HG03108 (cell line): ENCODE data around the gene SLC9A5.

Experiments used
- ATAC-seq: cut with Tn5 transposase; IDR thresholded peaks from one replicate; pipeline ENCODE4 v1.9.1; 2021; ENCODE audit warnings: moderate library complexity; ENCODE audit not compliant: unreplicated experiment

Gene SLC9A5

DNA sequence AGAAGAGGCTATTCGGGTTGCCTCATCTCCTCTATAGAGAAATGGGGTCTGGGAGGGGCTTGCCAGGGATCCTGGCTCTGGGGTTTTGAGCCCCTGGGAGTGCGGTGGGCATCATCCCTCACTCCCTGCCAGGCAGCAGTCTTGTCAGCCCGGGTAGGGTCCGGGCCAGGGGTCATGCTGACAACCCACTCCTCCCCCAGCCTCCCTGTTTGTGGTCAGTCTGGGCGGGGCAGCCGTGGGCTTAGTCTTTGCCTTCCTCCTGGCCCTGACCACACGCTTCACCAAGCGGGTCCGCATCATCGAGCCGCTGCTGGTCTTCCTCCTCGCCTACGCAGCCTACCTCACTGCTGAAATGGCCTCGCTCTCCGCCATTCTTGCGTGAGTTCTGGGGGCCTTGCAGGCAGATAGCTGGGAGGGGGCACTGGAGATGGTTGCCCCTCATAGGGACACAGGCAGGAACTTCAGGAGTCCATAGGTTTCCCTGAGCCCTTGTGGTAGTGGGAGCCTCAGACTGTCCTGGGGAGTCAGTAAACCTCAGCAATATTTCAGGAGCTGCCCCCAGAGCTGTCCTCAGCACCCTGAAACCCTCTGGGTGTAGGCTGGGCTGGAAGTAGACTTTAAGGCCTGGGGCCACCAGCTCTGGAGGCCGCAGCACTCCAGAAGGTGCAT lies 6.9 kb downstream of the SLC9A5 start:
- ATAC-seq = no peak

DNA sequence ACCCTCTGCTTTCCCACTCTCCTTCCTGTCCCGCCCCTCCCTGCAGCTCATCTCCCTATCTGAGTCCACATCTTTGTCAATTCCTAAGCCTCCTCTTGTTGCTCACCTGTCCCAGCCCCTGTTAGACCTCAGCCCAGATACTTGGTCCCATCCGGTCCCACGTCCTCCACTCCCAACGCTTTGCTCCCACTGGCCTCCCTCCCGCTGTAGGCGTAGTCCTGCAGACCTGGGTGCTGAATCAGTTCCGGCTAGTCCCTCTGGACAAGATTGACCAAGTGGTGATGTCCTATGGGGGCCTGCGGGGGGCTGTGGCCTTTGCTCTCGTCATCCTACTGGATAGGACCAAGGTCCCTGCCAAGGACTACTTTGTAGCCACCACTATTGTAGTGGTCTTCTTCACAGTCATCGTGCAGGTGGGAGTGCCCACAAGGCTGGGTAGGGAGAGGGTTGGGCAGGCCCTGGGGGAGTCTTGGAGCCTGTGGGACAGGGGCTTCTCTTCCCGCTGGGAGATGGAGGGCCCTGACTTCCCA lies 8.0 kb downstream of the SLC9A5 start:
- no peak for ATAC-seq

DNA sequence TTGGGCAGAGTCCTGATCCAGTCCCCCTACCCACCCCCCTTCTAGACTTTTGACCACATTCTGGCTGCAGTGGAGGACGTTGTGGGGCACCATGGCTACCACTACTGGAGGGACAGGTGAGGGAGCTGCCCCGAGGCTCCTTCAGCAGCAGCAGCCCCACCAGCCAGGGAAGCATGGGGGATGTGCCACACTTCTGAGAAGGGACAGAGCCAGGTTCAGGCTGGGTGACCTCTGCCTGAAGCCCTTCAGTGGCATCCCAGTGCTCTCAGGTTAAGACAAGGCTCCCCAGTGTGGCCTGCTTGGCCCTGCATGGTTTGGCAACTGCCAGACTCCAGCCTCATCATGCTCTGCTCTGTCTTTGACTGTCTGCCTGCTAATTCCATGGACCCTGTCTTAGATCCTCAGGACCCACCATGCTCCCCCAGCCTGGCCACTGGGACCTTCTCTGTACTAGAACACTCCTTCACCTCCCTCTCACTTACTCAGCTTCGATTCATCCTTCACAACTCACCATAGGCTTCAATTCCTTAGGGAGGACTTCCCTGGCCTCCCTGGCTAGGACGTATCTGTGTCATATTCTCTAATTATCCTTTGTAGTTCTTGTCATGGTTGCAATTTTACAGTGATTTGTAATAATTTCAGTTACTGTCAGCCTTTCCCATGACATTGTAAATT lies 8.8 kb downstream of the SLC9A5 start:
- ATAC-seq = no peak

DNA sequence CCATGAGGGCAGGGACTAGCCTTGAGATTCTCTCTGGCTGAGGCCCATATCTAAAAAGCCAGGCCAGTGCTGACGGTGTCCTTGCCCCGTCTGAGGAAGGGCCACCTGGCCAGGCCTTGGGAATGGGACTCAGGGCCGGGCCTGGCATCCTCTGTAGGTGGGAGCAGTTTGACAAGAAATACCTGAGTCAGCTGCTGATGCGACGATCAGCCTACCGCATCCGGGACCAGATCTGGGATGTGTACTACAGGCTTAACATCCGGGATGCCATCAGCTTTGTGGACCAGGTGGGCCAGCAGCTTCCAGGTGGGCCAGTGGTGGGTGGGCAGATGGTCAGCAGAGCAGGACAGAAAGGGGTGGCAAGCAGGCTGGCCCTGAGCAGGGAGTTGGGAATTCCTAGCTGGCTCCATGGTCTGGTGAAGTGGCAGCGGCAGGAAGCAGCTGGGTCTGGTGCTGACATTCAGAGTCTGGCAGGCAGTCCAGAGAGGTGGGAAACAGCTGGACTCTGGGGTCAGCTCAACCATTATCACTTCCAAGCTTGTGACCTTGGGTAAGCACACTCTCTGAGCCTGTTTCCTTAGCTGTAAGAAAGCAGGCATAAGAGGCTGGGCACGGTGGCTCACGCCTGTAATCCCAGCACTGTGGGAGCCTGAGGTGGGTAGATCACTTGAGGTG lies 9.5 kb downstream of the SLC9A5 start:
- no peak for ATAC-seq

DNA sequence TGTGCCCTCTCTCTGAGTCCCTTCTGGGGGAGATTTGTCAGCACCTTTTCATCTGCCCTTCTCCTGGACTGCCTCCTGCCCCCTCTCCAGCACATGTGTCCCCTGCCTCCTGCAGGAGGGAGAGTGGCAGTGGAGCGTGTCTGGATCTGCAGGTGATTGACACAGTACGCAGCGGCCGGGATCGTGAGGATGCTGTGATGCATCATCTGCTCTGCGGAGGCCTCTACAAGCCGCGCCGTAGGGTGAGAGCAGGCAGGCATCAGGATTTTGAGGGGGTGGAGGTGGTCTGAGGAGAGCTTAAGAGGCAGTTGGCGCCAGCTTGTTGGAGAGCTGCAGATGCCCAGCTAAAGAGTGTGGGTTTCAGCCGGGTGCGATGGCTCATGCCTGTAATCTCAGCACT lies 10.9 kb downstream of the SLC9A5 start:
- no peak for ATAC-seq

DNA sequence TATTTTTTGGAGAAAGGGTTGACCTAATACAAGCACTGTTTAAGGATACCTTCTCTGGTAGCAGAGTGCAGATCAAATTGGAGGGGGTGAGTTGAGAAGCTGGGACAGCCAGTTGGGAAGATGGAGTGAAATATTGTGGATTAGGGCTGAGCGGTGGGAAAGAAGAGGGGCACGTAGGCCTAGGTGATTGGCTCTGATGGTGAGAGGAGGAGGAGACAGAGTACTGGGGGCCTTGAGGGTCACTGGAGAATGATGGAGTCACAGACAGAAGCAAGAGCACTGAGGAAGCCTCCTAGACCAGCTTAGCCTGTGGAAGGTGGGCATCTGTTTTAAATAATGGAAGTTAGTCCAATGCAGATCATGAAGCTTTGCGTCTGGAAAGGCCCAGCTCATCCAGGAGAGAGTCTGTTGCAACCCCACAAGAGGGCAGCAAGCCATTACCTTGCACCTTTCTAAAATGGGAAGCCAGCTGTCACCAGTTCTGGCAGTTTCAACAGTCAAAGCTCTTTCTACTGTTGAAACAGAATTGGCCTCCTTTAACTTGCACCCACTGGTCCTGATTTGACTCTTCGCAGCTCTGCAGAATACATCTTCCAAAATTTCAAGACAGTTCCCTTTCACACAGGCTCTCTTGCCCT lies 11.8 kb downstream of the SLC9A5 start:
- no peak for ATAC-seq

DNA sequence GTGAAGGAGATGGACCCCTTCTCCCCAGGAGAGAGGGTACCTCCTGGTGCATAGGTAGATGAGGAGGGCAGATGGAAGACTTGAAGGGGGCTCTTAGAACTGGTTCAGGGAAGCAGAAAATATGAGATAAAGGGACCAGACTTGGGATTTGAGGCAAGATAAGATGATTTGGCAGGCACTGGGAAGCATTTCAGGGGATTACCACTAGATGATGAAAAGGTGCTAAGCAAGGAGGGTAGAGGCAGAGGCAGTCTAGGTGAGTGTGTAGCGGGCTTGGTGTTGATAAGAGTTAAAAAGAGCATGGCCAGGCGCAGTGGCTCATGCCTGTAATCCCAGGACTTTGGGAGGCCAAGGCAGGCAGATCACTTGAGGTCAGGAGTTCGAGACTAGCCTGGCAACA lies 14.4 kb downstream of the SLC9A5 start:
- no peak for ATAC-seq

DNA sequence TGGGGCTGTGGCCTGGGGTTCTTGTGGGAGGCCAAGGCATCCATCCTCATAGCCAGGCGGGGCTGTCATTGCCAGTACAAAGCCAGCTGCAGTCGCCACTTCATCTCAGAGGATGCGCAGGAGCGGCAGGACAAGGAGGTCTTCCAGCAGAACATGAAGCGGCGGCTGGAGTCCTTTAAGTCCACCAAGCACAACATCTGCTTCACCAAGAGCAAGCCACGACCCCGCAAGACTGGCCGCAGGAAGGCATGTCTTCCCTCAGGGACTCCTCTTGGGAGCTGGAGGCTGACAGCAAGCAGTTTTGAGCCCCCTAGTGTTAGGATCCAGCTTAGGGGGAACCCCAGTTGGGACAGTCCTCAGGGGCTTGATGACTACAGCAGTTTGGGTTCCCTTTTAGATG lies 15.5 kb downstream of the SLC9A5 start:
- ATAC-seq = no peak

DNA sequence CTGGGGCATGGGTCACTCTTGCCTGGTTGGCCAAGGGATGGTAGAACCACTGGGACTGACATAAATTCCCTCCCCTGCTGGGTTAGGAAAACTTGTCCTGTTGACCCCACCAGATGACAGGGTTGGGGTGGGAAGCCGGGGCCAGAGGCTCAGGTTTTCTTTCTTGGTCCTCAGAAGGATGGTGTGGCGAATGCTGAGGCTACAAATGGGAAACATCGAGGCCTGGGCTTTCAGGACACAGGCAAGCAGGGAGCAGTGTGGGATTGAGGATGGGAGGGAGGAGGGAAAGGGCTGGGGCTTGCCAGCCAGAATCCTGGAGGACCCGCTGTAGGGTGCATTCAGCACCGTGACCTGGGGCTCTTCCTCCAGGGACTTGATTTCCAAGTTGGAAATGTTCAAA lies 16.1 kb downstream of the SLC9A5 start:
- no peak for ATAC-seq

DNA sequence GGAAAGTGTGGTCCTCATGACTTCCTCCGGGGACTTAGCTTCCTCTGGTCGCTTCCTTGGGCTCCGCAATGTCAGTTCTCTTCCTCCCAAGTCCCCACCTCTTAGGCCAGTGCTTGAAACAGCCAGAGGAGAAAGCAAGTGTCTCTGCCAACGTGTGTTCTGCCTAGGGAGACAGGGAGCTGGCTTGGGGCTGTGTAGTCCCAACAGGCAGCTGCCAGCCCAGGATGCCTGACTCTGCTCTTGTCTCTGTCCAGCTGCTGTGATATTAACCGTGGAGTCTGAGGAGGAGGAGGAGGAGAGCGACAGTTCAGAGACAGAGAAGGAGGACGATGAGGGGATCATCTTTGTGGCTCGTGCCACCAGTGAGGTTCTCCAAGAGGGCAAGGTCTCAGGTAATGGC lies 17.1 kb downstream of the SLC9A5 start:
- ATAC-seq = no peak

DNA sequence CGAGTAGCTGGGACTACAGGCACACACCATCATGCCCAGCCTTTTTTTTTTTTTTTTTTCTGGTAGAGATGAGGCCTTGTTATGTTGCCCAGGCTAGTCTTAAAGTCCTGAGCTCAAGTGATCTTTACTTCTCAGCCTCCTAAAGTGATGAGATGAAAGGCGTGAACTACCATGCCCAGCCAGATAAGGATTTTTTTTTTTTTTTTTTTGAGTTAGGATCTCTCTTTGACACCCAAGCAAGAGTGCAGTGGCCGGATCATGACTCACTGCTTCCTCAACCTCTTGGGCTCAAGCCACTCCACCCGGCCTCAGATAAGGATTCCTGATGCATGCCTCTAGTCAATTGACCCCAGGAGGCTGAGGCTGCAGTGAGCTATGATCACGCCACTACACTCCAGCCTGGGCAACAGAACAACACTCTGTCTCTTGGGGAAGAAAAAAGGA lies 19.4 kb downstream of the SLC9A5 start:
- ATAC-seq = no peak

DNA sequence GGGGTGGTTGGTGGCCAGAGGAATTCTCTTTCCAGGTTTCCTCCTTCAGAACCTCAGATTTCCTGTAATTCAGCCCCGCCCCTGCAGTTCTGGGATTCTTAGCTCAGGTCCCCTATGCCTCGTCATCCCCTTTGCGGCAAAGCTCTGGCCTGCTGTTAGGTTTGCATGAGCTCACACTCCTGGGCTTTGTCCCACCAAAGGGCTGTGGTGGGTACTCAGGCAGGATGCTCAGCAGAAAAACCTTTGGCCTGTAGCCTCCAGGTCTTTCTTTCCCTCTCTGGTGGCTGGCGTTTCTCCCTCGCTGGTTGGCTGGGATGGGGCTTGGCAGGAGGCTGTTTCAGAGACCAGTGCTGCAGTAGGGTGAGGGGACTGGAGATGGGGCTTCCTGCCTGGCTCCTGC lies 21.0 kb downstream of the SLC9A5 start:
- ATAC-seq = no peak

DNA sequence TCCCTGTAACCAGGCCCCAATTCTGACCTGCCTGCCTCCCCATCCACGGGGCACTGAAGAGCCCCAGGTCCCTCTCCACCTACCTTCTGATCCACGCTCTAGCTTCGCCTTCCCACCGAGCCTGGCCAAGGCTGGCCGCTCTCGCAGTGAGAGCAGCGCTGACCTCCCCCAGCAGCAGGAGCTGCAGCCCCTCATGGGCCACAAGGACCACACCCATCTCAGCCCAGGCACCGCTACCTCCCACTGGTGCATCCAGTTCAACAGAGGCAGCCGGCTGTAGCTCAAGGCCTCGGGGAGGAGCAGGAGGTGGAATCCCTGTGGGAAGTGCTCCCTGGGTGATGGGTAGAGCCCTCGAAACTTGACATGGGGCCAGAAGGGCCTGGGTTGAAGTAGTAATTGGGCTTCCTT lies 22.2 kb downstream of the SLC9A5 start:
- ATAC-seq = no peak

DNA sequence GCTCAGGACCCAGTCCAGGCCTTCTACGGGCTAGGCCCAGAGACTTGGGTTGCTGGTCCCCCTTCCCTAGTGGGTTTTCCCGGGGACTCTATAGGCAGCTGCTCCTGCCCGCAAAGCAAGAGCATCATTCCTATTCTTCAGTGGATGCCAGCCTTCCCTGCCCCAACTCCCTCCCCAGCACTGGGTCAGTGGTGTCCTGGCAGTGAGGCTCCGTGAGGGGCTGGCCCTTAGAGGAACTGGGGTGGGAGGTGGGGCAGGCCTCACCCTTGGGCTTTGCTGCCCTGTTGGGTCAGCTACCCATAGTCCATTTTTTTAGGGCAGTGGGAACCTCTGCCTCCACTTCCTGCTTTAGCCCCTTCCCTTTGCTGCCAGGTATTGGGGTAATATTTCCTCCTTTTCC lies 22.7 kb downstream of the SLC9A5 start:
- ATAC-seq = no peak

DNA sequence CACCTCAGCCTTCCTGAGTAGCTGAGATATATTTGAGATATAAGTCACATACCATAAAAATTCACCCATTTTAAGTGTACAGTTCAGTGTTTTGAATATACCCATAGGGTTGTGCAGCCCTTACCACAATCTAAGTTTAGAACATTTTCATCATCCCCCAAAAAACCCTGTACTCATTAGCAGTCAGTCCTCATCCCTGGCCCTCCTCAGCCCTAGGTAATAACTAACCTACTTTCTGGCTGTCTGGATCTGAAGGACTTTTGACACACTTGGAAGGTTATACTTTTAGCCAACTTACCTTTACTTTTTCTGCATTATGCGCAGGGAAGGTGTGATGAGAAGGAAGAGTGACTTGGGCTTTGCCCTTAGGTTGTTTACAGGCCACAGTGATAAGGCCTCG lies 26.5 kb downstream of the SLC9A5 start:
- no peak for ATAC-seq

DNA sequence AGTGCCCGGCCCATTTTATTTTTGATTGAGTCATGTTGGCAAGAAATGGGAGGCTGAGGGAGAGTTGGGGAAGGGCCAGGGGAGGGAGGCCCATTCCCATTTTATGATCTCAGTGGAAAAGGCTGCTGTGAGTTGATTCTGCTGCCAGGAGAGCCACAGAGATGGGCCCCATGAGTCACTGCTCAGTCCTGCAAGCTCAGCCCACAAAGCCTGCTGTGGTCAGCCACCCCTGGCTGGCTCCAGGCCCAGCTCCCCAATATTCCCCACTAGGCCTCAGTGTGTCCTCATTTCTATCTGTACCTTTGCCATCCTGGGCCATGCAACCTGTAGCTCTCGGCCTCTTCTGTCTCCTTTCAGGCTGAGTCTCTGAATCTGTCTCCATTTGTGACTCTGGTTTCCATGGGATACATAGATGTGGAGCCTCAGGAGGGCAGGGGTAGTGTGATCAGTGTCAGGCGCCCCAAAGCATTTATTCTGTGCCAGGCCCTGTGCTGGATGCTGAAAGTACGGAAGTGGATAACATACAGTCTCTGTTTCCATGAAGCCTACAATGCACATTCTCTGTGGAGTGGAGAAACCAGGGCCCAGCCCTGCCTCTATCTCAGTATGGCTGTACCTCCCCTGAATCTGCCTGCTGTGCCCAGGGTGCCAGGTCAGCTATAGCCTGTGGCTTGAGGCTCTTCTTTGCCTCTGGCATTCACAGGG lies 28.7 kb downstream of the SLC9A5 start:
- ATAC-seq = no peak

DNA sequence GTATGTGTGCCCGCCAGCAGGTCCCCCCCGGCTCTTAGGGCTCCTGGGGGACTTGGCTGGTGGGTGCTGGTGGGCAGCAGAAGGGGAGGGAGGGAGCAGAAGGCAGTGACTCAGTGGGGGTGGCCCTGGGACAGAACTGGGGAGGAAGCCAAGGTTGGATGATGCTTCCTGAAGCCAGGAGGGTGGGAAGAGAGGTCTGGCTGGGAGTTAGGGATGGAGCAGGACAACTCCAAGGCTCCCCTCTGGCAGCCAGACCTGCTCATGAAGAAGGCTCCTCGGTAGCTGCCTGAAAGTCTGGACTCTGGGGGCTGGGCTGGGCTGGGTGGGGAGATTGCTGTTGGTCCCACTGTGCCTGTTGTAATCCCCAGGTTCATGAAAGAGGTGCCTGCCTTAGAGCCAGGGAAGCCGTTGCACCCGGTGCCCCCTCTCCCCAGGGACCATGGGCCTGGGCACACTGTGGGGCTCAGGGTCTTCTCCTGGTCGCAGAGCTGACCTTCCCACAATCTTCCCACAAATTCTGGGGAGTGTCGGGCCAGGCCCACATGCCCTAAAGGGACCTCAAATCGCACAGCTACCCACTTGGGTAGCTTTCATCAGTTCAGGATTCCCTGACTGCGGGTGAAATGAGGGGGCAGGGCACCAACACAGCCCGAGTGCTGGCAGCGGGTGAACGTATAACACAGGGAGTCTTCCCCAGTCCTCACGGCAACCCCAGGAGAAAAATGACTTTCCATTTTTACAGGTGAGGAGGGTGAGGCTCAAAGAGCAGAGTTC lies 29.4 kb downstream of the SLC9A5 start:
- no peak for ATAC-seq

DNA sequence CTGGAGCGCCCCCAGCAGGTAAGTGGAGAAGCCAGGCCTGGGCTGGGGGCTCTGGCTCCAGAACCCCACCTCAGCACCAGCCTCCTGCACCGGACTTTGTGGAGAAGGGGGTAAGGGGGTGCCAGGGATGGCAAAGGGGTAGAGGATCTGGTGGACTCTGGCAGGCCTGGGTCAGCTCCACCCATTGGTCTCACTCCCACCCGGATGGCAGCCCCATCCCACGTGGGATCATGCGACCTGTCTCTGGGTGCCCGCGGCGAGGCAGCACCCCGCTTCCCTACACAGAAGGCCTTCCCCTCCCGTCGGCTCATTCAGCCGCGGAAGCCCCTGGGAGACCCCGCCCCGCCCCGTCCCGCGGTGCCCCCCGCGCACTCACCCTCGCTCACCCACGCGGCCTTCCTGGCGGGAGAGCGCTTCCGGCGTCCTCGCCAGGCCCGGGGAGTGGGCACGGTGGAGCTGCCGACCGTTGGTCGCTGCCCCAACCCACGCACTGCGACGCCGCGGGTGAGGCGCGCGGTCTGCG lies 30.1 kb downstream of the SLC9A5 start:
- ATAC-seq = peak; percentile 37

DNA sequence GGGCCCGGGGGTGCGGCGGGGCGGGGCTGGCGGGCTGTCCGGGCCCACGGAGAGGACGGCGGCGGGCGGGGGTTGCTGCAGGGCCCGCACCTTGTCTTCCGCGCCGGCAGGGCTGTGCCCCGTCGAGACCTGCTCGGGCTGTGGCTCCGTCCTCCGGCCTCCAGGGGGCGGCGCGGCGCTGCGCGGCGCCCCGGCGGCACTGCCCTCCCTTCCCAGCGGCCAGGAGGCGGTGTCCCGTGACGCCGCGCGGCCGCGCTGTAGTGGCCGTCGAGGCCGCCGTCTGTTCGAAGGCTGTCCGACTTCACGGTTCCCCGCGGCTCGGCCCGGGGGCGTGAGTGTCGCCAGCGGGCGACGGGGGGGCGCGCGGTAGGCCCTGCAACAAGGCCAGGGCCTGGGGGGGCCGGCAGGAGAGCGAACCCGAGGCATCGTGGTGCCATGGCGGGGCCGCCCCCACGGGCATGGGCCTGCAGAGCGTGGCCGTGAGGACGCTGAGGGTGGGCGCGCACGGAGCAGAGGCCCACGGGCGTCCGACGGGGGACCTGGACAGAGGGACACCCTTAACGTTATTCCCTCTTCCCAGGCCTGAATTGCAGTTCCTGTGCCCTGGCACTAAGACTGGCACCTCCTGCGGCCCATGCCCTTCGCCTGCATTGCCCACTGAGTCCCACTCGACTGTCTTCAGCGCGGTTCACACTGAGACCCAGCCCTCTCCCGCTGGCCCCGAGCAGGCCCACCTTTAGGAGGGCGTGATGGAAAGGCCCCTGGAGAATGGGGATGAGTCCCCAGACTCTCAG lies 30.7 kb downstream of the SLC9A5 start, which contains the start of gene PLEKHG4:
TSS of gene PLEKHG4 (plus strand) at position 237 of the 794 bp plus-strand sequence. CDS start at position 750, 513 bp downstream.
- peak; percentile 70 for ATAC-seq
